Right ventricle myocardium inferior (tissue), 1 donor: ENCODE results near the gene PTPRN2. TPM values are rescaled to one million over a fixed set of nuclear protein-coding genes. Genes with fewer than 3 reads are reported as not detected.
A peak's percentile ranks its signal among the peaks of the same experiment; 100 is the strongest.
"Not testable (repeated sequence)": the region's sequence is repeated elsewhere in the genome, so short reads cannot be mapped to it uniquely, and the experiment has no call there.

Source experiments
- ATAC-seq: fragments of 200-7000 bp; cut with Tn5 transposase; one replicate; pipeline ENCODE4 v1.9.1; 2020; ENCODE audit warnings: mild to moderate bottlenecking, moderate library complexity
- DNase-seq: peaks from one replicate; pipeline ENCODE4 v3.0.0; 2021; ENCODE audit errors: missing footprints
- intact Hi-C: fragments of 100-400 bp; cut with DNase I; formaldehyde crosslinking; loops from one replicate; pipeline ENCODE4 v1.11.0; 2022
- long read RNA-seq: library from polyadenylated mRNA; unstranded; transcript quantifications from one replicate; pipeline ENCODE4 v2.0.0, GENCODE V29; 2021
- total RNA-seq: library from RNA; stranded (reverse); fragmentation: NEBNext Ultra II Directional; extraction: Animal tissue kit (Norgen Biotek cat#: 25700); gene quantifications from one replicate; pipeline ENCODE4 v1.2.1, GENCODE V29; 2021
- donor health status: DM: no; HTN: yes; CAD: no; lungs with severe emphysema.

The PTPRN2 gene
- total RNA-seq = 1.6 TPM
- long read RNA-seq, partial matches to known transcripts = 2 of 3 reads
- long read RNA-seq, other reads (novel, unspliced or antisense) = 1 of 3 reads

GRCh38 chr7:158587162-158588084 is at the start of gene PTPRN2:
TSS of gene PTPRN2 (minus strand) at chr7:158587823.
- DNase-seq (peak; percentile 76), ATAC-seq (peak; percentile 92)
- intact Hi-C loops = no loop called here

GRCh38 chr7:158633055-158633956 is 45.7 kb upstream of the PTPRN2 start:
- intact Hi-C loops = no loop called here
- no peak for ATAC-seq
- DNase-seq = no peak

GRCh38 chr7:158631574-158632195 is 44.1 kb upstream of the PTPRN2 start:
- no peak for ATAC-seq
- DNase-seq = no peak
- intact Hi-C loops = no loop called here

GRCh38 chr7:158626289-158626688 is 38.7 kb upstream of the PTPRN2 start:
- intact Hi-C loops, ATAC-seq, DNase-seq: not testable (repeated sequence)

GRCh38 chr7:158623241-158623640 is 35.6 kb upstream of the PTPRN2 start:
- DNase-seq (no peak), ATAC-seq (no peak)
- intact Hi-C loops = no loop called here

GRCh38 chr7:158620839-158621441 is 33.3 kb upstream of the PTPRN2 start:
- intact Hi-C loops = no loop called here
- ATAC-seq (no peak), DNase-seq (no peak)

GRCh38 chr7:158620418-158620817 is 32.8 kb upstream of the PTPRN2 start:
- intact Hi-C loops = no loop called here
- ATAC-seq (no peak), DNase-seq (no peak)

GRCh38 chr7:158618745-158619140 is 31.1 kb upstream of the PTPRN2 start:
- ATAC-seq = no peak
- no peak for DNase-seq
- intact Hi-C loops = no loop called here

- intact Hi-C loops = no loop called here
- ATAC-seq = no peak
- DNase-seq = no peak
Measured at GRCh38 chr7:158617737-158618128, 30.1 kb upstream of the PTPRN2 start.

- intact Hi-C loops = no loop called here
- no peak for DNase-seq
- no peak for ATAC-seq
Measured at GRCh38 chr7:158616050-158616449, 28.4 kb upstream of the PTPRN2 start.

GRCh38 chr7:158614700-158615099 is 27.1 kb upstream of the PTPRN2 start:
- no peak for DNase-seq
- no peak for ATAC-seq
- intact Hi-C loops = no loop called here

- DNase-seq = no peak
- ATAC-seq = no peak
- intact Hi-C loops = no loop called here
Measured at GRCh38 chr7:158613481-158613880, 25.9 kb upstream of the PTPRN2 start.

GRCh38 chr7:158612546-158612945 is 24.9 kb upstream of the PTPRN2 start:
- no peak for DNase-seq
- intact Hi-C loops = no loop called here

GRCh38 chr7:158611541-158611940 is 23.9 kb upstream of the PTPRN2 start:
- intact Hi-C loops = no loop called here
- ATAC-seq = no peak

More at GRCh38 chr7:158612546-158612945, 24.9 kb upstream of the PTPRN2 start:
- no peak for ATAC-seq

GRCh38 chr7:158609313-158609974 is 21.8 kb upstream of the PTPRN2 start:
- no peak for ATAC-seq
- DNase-seq = no peak
- intact Hi-C loops = no loop called here

More at GRCh38 chr7:158611541-158611940, 23.9 kb upstream of the PTPRN2 start:
- no peak for DNase-seq

- DNase-seq (no peak), ATAC-seq (no peak)
- intact Hi-C loops = no loop called here
Measured at GRCh38 chr7:158607563-158607962, 19.9 kb upstream of the PTPRN2 start.

GRCh38 chr7:158606671-158607424 is 19.2 kb upstream of the PTPRN2 start:
- intact Hi-C loops = no loop called here
- ATAC-seq (no peak), DNase-seq (no peak)
